Esophagus squamous epithelium (tissue), 4 donors: ENCODE results near the gene GIGYF2.

Source experiments
- POLR2A ChIP-seq, 4 donors: fragments of 450-650 bp; IDR thresholded peaks; one replicate each; pipeline ENCODE4 v1.6.1; 2017; ENCODE audit warnings: antibody characterized with exemption in 4 of 4, mild to moderate bottlenecking in 4 of 4, moderate library complexity in 3 of 4
- TF ChIP-seq, protein P1 (sequence below), 6 experiments: fragments of 450-650 bp in 4 of 6; fragments of 200-600 bp in 2 of 6; sonication (generic) in 2 of 6; IDR thresholded peaks; one replicate each; pipeline ENCODE4 v1.5.1; 2016 to 2019; ENCODE audit warnings: antibody characterized with exemption in 6 of 6, mild to moderate bottlenecking in 4 of 6, moderate library complexity in 4 of 6

DNA sequence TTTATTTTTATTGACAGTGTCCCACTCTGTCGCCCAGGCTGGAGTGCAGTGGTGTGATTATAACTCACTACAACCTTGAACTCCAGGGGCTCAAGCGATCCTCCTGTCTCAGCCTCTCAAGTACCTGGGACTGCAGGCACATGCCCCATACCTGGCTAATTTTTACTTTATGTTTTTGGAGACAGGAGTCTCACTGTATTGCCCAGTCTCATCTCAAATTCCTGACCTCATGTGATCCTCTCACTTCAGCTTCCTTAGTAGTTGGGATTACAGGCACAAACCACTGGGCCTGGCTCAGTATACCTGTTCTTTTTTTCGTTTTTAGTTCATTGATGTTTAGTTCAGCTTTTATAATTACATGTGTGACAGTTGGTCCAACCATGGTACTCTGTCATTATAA lies 132.9 kb downstream of the GIGYF2 start:
- TF ChIP-seq, protein P1, sequence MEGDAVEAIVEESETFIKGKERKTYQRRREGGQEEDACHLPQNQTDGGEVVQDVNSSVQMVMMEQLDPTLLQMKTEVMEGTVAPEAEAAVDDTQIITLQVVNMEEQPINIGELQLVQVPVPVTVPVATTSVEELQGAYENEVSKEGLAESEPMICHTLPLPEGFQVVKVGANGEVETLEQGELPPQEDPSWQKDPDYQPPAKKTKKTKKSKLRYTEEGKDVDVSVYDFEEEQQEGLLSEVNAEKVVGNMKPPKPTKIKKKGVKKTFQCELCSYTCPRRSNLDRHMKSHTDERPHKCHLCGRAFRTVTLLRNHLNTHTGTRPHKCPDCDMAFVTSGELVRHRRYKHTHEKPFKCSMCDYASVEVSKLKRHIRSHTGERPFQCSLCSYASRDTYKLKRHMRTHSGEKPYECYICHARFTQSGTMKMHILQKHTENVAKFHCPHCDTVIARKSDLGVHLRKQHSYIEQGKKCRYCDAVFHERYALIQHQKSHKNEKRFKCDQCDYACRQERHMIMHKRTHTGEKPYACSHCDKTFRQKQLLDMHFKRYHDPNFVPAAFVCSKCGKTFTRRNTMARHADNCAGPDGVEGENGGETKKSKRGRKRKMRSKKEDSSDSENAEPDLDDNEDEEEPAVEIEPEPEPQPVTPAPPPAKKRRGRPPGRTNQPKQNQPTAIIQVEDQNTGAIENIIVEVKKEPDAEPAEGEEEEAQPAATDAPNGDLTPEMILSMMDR (IDR thresholded peaks at IDR 0.05), result no peak
- TF ChIP-seq POLR2A (IDR thresholded peaks at IDR 0.05), result no peak
